ACHN (cell line): ENCODE results near the gene FAM241B.

Experiments
- DNase-seq: peaks from one replicate; pipeline ENCODE4 v3.0.0-alpha.2; 2015
- in situ Hi-C: cut with HindIII; loops from 2 replicates; pipeline ENCODE4 v1.10.0; 2017; ENCODE audit warnings: low sequenced_read_pairs, low pct_ligation_motif_present, low pct_unique_long_range_greater_than_20kb

FAM241B gene

GRCh38 chr10:69632516-69633199, 2.6 kb downstream of the FAM241B start:
- in situ Hi-C loops, result loop anchor here (10.0 kb wide), 1 partner anchor 208 kb away; no protein-coding TSS in a partner anchor
- DNase-seq, result no peak

GRCh38 chr10:69633673-69634635, 3.9 kb downstream of the FAM241B start:
- no peak for DNase-seq
- in situ Hi-C loops, result loop anchor here (10.0 kb wide), 1 partner anchor 209 kb away; no protein-coding TSS in a partner anchor

GRCh38 chr10:69634759-69635425, 4.8 kb downstream of the FAM241B start:
- in situ Hi-C loops, result loop anchor here (10.0 kb wide), 1 partner anchor 210 kb away; no protein-coding TSS in a partner anchor
- no peak for DNase-seq

GRCh38 chr10:69635428-69636272, 5.6 kb downstream of the FAM241B start:
- in situ Hi-C loops, result loop anchor here (10.0 kb wide), 1 partner anchor 211 kb away; no protein-coding TSS in a partner anchor
- no peak for DNase-seq

GRCh38 chr10:69636273-69636575, 6.2 kb downstream of the FAM241B start:
- DNase-seq, result no peak
- in situ Hi-C loops, result loop anchor here (10.0 kb wide), 1 partner anchor 211 kb away; no protein-coding TSS in a partner anchor

- in situ Hi-C loops, result loop anchor here (10.0 kb wide), 1 partner anchor 212 kb away; no protein-coding TSS in a partner anchor
- DNase-seq, result peak; percentile 43
These were observed 6.9 kb downstream of the FAM241B start for GRCh38 chr10:69636626-69637605.

- no peak for DNase-seq
- in situ Hi-C loops, result loop anchor here (10.0 kb wide), 1 partner anchor 214 kb away; no protein-coding TSS in a partner anchor
These were observed 8.6 kb downstream of the FAM241B start for GRCh38 chr10:69638642-69639041.

- DNase-seq, result peak; percentile 64
- in situ Hi-C loops, result loop anchor here (10.0 kb wide), 1 partner anchor 215 kb away; no protein-coding TSS in a partner anchor
These were observed 9.5 kb downstream of the FAM241B start for GRCh38 chr10:69639291-69640195.

GRCh38 chr10:69640196-69640980, 10.3 kb downstream of the FAM241B start:
- in situ Hi-C loops, result no loop called here
- DNase-seq, result no peak

DNA sequence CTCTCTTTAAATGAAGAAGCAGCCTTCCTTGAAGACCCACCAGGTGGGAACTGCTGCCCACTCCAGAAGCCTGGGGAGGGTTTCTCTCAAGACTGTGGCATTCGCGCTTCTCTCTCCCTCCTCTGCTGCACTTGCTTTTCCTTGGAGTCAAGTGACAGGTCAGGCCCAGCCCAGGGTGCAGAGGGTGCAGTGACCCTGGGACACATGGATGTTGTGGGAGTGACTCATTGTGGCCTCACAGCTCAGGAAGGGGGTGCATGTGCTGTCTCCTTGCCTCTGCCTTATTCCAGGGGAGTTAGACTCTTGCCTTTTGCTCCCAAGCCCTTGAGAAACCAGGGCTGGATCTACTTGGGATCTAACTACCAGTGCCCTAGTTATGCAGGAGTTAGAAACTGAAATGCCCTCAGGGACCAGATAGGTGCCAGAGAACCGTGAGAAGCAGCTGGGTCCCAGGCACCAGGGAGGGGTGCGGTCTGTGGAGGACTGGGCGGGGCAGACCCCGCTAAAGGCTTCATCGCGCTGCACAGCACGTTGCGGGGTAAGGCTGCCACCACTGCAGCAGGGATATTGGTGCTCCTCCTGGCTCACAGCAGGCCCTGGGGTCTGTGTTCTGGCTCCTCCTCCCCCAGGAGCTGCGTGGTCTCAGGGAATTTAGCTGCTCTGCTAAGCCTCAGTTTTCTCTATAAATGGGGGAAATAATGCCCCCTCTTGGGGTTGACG, 11.4 kb downstream of the FAM241B start:
- in situ Hi-C loops, result no loop called here
- DNase-seq, result no peak

- no peak for DNase-seq
- in situ Hi-C loops, result no loop called here
These were observed 12.7 kb downstream of the FAM241B start for GRCh38 chr10:69642747-69643146.

- in situ Hi-C loops, result no loop called here
- no peak for DNase-seq
These were observed 14.0 kb downstream of the FAM241B start for GRCh38 chr10:69643779-69644657.

DNA sequence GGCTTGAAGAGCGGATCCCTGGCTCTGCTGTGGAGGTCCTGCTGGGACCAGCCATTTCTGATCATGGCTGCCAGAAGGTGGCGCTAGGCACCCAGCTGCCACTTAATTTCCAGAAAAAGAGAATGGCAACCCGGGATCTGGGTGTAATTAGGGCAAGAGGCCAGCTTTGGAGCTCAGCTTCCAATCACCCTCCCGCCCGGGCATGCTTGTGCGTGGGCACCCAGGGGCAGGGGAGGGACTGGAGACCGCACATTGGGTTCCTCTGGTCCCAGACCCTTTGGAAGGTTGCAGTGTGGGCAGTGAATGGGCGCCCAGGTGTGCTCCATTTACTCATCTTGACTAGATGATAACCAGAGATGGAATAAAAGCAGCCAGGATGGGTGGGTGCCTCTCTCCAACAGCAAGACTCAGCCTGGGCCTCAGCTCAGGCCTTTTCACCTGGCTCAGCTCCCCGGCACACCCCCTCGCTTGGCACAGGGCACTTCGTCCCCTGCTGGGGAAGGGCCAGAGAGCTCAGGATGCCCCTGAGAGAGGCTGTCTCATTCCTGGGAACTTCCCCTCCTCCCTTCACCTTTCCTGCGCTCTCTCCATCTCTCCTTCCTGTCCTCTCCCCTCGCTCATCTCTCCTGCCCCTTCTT, 14.7 kb downstream of the FAM241B start:
- peak; percentile 57 for DNase-seq

More for the DNA sequence above, 14.7 kb downstream of the FAM241B start:
- in situ Hi-C loops, result no loop called here
